GM21515 (cell line): ENCODE results near the gene RAB27B.
"Not testable (repeated sequence)": the region's sequence is repeated elsewhere in the genome, so short reads cannot be mapped to it uniquely, and the experiment has no call there.

Experiments
- ATAC-seq: cut with Tn5 transposase; IDR thresholded peaks from one replicate; pipeline ENCODE4 v1.9.1; 2021; ENCODE audit not compliant: unreplicated experiment

The RAB27B gene, protein sequence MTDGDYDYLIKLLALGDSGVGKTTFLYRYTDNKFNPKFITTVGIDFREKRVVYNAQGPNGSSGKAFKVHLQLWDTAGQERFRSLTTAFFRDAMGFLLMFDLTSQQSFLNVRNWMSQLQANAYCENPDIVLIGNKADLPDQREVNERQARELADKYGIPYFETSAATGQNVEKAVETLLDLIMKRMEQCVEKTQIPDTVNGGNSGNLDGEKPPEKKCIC

DNA sequence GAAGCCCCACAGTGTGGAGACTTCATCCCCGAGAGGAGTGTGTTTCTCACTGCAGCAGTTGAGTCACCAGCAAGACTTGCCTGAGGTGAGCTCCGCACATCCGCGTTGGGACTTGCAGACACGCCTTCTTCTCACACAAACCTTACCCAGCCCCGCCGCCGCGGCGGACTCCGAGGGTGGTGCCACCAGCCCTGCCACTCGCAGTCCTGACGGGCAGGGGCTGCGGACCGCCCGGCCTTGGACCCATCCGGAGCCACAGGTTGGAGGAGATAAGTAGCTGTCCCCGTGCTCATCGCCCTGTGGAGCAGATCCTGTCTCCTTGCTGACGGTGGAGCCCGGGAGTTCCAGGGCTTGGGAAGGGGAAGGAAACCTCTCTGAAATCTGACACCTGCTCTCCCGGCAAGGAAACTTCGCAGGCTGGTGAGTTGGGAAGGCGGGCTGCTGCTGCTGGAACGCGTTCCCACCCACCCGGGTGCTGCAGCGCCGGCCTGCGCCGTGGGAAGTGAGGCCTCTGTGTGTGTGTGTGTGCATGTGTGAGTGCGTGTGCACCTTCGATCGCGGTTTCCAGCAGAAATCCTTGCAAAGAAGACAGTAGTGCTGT, at the start of gene RAB27B:
RAB27B (plus strand) TSS at position 197 of the 601 bp plus-strand sequence. CDS start 49,109 bp downstream, outside the sequence.
- no peak for ATAC-seq

DNA sequence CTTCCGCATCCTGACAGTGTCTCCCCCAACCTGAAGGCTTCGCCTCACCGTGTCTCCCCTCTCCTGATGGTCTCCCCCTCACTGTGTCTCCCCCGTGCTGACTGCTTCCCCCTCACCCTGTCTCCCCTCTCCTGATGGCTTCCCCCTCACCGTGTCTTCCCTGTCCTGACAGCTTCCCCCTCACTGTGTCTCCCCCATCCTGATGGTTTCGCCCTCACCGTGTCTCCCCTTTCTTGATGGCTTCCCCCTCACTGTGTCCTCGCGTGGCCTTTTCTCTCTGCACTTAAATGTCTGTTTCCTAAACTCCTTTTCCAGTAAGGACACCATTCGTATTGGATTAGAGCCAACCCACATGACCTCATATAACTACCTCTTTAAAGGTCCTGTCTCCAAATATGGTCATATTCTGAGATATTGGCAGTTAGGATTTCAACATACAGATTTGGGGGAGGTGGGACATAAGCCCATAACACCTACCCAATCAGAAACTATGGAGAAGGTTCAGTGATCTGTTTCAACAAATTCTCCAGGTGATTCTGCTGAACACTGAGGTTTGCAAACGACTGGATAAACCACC, 47.9 kb upstream of the RAB27B start:
- no peak for ATAC-seq

DNA sequence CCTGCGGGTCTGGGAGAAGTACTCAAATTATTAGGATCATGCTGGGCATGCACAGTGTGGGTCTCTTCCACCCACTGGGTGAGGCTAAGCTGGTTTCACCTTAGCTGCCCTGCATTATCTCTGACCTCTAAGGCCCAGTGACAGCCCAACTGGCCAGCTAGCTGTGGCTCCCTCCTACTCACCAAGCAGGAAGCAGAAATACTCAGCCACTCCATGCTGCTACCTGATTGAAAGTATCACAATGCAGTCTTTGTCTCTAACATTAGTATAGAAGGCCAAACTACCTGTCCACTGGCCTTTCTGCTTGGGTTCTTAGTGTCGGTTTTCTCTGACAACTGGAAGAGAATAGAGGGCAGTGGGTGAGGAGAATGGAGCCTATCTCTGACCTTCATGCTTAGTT, 47.3 kb upstream of the RAB27B start:
- ATAC-seq: no peak

DNA sequence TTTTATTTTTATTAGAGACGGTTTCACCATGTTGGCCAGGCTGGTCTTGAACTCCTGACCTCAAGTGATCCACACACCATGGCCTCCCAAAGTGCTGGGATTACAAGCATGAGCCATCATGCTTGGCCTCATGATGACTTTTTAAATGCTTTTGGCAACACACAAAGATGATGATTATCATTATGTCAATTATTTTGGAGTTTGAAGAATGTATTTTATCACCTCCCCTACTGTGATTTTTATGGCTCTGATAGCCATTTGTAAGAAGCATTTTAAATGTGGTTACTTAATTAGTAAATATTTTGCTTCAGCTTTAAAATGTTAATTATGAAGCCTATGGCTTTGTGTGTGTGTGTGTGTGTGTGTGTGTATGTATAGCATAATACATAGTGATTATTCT, 45.1 kb upstream of the RAB27B start:
- no peak for ATAC-seq

DNA sequence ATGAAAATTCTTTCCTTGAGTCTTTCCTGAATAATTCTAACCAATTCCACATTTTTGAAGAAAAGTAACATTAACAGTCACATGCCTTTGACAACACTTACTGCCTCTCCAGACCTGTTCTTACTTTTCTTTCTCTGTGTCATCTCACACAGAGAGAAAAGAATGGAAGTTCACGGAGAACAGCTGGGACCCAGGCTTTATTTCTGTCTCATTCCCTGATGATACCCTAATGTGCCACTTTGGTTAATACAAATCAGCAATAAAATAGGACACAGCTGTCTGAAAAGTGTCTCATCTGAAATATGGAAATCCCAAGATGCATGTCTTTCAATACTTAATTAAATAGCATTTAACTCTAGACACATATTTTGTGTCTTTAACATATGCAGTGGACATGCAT, 42.1 kb upstream of the RAB27B start:
- ATAC-seq: no peak

DNA sequence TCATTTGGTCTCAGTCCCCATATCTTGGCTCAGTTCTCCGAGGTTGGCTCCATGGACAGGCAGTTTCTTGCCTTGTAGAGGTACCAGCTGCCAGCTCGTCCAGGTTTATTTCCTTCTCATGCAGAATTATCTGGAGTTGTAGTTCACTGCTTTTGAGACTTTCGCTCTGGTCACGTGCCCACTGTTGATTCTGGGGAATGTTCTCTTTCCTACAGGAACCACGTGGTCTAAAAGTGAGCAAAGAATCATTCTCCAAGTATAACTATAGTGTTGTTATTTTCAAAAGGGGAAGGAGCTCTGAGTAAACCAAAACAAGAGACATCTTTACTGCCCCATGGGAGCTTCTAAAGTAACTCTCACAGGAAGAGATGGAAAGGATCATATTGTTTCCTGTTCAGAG, 41.2 kb upstream of the RAB27B start:
- ATAC-seq: no peak

DNA sequence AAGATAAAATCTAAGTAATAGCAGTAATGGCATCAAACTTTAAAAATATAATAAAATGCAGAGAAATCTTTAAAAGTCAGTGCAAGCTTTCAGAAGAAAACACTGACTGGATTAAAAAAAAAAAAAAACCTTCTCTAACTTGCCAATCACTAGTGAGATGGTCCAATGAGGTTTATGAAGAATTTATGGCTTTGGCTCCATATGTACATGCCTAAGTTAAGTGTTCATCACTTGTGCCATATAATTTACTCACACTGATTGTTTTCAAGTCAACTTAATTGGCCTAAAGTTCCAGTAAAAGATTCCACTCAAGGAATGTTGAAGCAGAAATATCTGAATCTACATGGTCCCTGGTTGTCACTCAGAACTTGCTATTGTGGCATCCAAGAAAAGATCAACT, 40.7 kb upstream of the RAB27B start:
- ATAC-seq: no peak

DNA sequence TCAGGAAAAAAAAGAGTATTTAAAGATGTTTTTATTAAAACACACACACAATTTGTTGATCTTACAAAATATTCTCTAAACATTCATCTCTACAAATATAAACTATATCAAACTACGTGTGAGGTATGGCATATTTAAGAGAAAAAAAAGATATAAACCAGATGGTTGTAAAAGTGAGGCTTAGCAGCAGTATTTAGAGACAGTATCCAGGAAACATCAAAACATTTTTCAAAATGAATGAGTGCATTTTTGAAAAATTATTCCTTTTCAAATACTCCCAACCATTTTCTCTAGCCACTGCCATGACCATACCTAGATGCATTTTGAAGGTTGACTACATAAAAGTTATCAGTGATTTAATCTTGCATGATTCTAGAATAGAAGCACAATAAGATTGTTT, 38.2 kb upstream of the RAB27B start:
- no peak for ATAC-seq

DNA sequence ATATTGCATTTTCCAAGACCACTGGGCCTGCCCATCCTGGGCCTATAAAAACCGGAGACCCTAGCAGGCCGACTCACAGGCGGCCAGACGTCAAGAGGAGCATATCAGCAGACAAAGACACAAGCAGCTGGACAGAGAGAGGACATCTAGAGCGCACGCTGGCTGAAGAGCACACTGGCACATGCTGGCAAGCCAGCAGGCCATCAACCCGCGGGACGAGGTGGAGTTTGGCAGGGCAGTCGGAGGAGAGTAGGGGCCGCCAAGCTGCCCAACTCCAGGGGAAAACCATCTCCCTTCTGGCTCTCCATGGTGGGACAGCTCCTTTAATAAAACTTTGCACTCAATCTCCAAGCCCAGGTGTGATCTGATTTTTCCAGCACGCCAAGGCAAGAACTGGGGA, 36.6 kb upstream of the RAB27B start:
- no peak for ATAC-seq

DNA sequence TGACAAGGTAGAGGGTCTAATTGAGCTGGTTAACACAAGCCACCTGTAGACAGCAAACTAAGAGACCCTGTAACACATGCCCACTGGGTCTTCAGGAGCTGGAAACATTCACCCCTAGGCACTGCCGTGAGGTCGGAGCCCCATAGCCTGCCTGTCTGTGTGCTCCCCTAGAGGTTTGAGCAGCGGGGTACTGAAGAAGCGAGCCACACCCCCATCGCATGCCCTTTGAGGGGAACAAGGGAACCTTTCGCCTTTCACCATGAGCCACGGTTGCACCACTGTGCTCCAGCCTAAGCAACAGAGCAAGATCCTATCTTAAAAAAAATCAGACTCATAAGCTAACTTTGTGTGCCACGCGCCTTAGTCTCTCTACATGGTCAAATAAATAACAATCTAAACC, 36.2 kb upstream of the RAB27B start:
- ATAC-seq: no peak

DNA sequence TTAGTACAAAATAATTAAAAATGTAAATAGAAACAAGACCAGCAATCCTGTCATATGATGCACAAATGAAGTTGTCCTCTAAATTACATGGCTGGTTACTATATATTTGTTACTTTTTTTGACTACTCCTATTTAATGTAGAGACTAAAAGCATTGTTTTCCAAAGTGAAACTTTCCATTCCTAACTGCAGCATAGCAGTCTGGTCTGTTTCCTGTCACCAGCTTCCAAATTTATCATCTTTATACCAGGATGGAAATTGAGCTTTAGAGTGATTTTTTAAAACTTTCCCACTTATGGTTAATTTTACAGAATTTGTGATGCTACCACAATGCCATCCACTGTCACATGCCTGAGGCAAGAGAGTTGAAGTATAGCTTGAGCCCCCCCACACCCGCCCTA, 33.5 kb upstream of the RAB27B start:
- no peak for ATAC-seq

DNA sequence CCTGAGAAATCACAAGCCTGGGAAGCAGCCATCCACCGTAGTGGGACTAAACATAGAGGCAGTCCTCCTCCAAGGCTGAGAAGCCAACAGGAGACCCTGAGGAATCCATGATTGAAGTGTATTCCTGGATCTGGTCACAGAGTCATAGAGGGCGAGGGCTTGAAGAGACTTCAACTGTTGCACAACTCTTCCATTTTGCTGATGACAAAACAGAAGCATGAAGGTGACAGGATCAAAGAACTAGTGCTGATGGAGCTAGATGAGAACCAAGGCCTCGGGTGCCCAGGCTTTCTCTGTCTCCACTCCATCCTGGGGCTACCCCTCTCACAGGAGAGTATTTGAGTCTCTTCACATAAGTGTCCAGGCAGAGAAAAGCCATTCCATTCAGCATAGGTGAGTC, 30.1 kb upstream of the RAB27B start:
- no peak for ATAC-seq

DNA sequence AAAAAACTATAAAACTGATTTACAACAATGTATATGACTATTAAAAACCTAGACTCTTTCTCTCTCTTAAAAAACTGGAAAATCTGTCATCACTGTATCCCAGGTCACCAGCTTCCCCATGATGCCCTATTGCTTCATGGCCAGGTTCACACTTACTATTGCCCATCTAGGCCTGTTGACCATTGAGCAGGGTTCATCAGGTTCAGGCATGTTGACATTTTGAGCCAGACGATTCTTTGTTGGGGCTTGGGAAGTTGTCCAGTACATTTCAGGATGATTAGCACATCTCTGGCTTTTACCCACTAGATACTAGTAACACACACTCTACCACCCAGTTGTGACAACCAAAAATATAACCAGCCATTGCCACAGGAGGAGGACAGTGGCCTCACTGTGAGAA, 26.9 kb upstream of the RAB27B start:
- ATAC-seq: no peak

DNA sequence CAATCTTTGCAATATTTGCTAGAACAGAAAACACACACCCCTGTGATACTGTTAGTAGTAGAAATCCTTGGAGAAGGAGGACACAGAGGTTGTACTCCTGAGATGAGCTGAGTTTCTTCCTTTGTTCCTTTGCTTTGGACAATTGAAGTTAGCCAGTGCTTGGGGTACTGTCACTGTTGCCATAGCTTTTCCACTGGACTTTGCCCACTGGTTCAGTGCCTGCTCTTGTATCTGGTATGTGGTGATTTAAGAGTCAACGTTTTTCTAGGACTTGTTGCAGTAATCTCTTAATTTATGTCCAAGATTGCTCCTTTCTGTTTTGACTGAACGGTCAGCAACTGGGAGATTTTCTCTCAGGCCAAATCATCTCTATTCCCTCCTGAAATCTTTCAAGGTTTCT, 26.1 kb upstream of the RAB27B start:
- no peak for ATAC-seq

DNA sequence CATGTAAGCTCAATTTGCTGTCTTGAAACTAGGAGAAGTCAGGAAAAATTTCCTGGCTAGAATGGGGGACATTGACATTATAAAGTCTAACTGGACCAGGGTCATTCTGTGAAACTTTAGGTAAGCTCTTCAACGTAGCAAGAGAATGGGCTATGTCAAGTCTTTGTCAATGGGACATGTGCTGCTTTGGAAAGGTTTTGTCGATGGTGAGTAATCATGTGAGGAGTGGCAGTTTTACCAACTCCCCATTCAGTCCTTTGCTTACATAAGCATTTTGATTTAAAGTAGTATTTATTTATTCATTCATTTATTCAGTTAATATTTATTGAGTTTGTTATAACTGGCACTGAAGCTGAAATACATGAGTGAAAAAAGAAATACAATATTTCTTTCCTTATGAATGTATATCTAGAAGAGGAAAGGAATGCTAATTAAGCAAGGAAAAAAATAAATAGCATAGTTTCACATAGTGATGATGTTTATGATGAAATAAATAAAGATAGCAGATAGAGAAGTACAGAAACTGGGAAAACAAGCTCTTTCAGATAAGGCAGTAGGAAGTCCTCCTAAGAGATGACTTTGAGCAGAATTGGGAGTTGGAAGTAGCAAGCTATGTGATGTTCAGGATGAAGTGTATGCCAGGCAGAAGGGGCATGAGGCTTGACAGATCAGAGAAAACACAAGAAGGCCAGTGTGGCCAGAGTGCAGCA, 25.4 kb upstream of the RAB27B start:
- no peak for ATAC-seq

DNA sequence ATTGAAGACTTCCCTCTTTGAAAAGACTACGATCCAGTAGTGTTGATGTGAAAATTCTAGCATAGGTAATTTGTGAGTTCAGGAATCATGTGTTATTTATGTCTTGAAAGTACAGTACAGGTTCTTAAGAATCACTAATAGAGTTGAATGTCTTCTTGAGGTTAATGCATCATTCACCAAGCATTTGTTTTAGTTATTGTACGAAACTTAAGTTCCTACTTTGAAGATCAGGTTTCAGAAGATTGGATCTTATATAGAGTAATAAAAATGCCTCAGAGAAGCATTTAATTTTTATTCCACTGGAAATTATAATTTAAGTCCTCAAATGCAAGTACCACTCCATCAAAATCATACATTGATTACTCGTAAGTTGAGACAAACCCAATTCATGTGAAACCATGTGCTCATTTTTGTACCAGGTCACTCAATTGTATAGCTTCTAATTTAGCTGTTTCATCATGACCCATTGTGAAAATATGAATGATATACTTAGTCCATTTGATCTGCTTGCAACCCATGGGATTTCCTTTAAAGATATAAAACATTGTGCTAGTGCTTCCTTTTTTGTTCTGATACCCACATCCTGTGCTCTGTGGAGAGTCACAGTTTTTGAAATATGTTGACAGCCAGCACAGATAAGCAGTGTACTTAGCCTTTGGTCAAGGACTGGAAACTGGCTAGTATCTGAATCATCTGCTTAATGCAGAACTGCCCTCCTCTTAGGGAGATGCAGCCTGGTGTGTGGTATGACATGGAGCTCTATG, 22.5 kb upstream of the RAB27B start:
- no peak for ATAC-seq

DNA sequence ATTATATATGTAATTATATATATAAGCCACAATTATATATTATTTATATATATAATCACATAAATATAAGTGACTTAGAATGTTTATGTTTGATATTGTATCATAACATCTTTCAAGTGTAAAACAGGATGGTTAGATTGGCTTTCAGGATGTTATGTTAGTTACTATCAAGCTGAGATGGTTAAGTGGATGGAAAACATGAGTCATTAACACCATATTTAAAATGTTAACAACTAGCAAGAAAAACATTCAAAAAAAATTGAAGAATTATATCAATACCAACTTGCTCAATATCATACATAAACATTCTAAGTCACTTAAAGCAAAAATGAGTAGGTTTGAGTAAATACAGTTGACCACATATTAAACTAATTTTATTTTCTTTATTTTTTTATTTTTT, 21.8 kb upstream of the RAB27B start:
- no peak for ATAC-seq

DNA sequence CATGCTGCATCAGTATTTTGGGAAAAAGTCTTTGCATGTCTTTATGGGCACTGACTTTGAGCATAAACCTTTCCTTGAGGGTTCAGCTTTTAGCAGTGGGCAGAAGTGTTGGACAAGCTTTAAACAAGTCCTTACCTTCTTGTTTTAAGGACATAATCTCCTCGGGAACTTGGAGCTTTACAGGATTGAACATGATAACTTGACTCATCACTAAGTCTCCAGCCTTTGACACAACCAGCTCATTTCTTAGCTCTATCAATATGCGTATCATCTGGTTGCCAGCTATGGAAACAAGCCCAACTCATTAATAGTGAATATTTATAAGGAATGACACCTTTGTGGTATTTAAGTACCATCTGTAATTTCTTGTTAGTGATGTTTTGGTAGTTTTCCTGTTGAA, 21.0 kb upstream of the RAB27B start:
- ATAC-seq: no peak

DNA sequence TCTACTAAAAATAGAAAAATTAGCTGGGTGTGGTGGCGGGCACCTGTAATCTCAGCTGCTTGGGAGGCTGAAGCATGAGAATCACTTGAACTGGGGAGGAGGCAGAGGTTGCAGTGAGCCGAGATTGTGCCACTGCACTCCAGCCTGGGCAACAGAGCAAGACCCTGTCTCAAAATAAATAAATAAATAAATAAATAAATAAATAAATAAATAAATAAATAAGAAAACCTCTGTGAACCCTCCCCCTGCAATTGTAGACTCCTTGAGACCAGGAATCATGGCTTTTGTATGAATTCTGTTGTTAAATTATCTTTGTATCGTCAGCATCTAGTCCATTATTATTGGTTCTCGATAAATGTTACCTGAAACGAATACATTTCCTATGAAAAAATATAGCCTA, 17.6 kb upstream of the RAB27B start:
- not testable (repeated sequence) for ATAC-seq

DNA sequence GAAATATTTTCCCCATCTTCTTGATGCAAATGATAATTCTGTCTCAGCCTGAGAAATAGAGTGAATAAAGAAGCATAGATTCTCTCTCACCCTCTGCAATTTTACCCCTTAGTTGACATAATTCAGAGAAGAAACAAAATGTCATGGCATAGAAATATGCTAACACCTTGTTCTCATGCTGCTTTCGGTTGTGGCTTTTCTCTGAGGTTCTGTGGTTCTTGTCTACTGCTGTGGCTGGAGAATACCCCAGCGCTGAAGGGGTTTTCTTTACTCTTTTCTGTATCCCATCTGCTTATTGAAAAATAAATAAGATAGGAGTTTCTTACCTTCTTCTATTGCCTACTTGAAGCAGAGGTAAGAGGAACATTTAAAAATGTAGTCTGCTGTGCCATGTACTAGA, 15.4 kb upstream of the RAB27B start:
- ATAC-seq: no peak

DNA sequence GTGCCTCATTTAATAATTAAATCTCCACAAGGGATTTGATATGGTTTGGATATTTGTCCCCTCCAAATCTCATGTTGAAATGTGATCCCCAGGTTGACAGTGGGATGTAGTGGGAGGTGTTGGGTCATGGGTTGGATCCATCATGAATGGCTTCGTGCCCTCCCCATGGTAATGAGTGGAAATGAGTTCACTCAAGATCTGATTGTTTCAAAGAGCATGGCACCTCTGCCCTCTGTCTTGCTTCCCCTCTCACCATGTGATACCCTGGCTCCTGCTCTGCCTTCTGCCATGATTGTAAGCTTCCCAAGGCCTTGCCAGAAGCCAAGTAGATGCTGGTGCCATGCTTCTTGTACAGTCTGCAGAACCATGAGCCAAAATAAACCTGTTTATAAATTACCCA, 15.0 kb upstream of the RAB27B start:
- ATAC-seq: no peak
